ENCODE measurements around the gene NMT2. TPM values are rescaled to one million over a fixed set of nuclear protein-coding genes. Genes with fewer than 3 reads are reported as not detected.

NMT2 gene
- total RNA-seq, 1 donor from 2014 or later: 11.2 TPM

- intact Hi-C loops (cut with micrococcal nuclease): no loop called here
- H3K27me3 Mint-ChIP-seq: peaks cover 12% of the 10 kb centered on the region
- H3K36me3 Mint-ChIP-seq (ENCODE audit: low read depth): no peaks in the 10 kb centered on the region
- H3K27ac Mint-ChIP-seq: no peak overlapping the region
- no peaks in the 10 kb centered on the region for H3K4me1 Mint-ChIP-seq
- TF ChIP-seq CTCF (IDR thresholded peaks at IDR 0.05): no peak
- ATAC-seq (ENCODE audit: low read depth): no peak
- H3K4me3 Mint-ChIP-seq: no peak overlapping the region
- DNase-seq: no peak
- CTCF ChIA-PET: no interaction called here
- peaks cover 3% of the 10 kb centered on the region for H3K9me3 Mint-ChIP-seq
- POLR2A ChIA-PET: no interaction called here
Measured at GRCh38 chr10:15069230-15069629, 99.3 kb downstream of the NMT2 start.

- TF ChIP-seq CTCF (IDR thresholded peaks at IDR 0.05): no peak
- DNase-seq (no peak), ATAC-seq (ENCODE audit: low read depth) (no peak)
- Mint-ChIP-seq H3K4me3 (no peak overlapping the region), H3K27ac (no peak overlapping the region), H3K36me3 (ENCODE audit: low read depth) (no peaks in the 10 kb centered on the region), H3K4me1 (no peaks in the 10 kb centered on the region), H3K9me3 (peaks cover 3% of the 10 kb centered on the region), H3K27me3 (peaks cover 14% of the 10 kb centered on the region)
- ChIA-PET POLR2A (no interaction called here), CTCF (no interaction called here)
- intact Hi-C loops (cut with micrococcal nuclease): no loop called here
Measured at GRCh38 chr10:15068802-15069201, 99.7 kb downstream of the NMT2 start.

GRCh38 chr10:15067154-15067553, 101.3 kb downstream of the NMT2 start:
- ChIA-PET POLR2A (no interaction called here), CTCF (no interaction called here)
- intact Hi-C loops (cut with micrococcal nuclease): no loop called here
- H3K27ac Mint-ChIP-seq: no peak overlapping the region
- H3K4me3 Mint-ChIP-seq: no peak overlapping the region
- H3K27me3 Mint-ChIP-seq: peaks cover 14% of the 10 kb centered on the region
- H3K36me3 Mint-ChIP-seq (ENCODE audit: low read depth): no peaks in the 10 kb centered on the region
- no peak for TF ChIP-seq CTCF (IDR thresholded peaks at IDR 0.05)
- H3K4me1 Mint-ChIP-seq: no peaks in the 10 kb centered on the region
- DNase-seq (no peak), ATAC-seq (ENCODE audit: low read depth) (no peak)
- peaks cover 3% of the 10 kb centered on the region for H3K9me3 Mint-ChIP-seq

GRCh38 chr10:15060638-15061037, 107.9 kb downstream of the NMT2 start:
- H3K27me3 Mint-ChIP-seq: peaks cover 17% of the 10 kb centered on the region
- no peak overlapping the region for H3K4me3 Mint-ChIP-seq
- intact Hi-C loops (cut with micrococcal nuclease): no loop called here
- H3K9me3 Mint-ChIP-seq: peaks cover 13% of the 10 kb centered on the region
- no peaks in the 10 kb centered on the region for H3K4me1 Mint-ChIP-seq
- DNase-seq: no peak
- ChIA-PET POLR2A (no interaction called here), CTCF (no interaction called here)
- ATAC-seq (ENCODE audit: low read depth): no peak
- H3K27ac Mint-ChIP-seq: no peak overlapping the region
- H3K36me3 Mint-ChIP-seq (ENCODE audit: low read depth): peaks cover 4% of the 10 kb centered on the region
- TF ChIP-seq CTCF (IDR thresholded peaks at IDR 0.05): no peak

- peaks cover 14% of the 10 kb centered on the region for H3K27me3 Mint-ChIP-seq
- ATAC-seq (ENCODE audit: low read depth) (no peak), DNase-seq (no peak)
- peaks cover 10% of the 10 kb centered on the region for H3K9me3 Mint-ChIP-seq
- CTCF ChIA-PET: no interaction called here
- POLR2A ChIA-PET: no interaction called here
- no peak overlapping the region for H3K4me3 Mint-ChIP-seq
- no peak overlapping the region for H3K27ac Mint-ChIP-seq
- intact Hi-C loops (cut with micrococcal nuclease): no loop called here
- no peaks in the 10 kb centered on the region for H3K4me1 Mint-ChIP-seq
- peaks cover 4% of the 10 kb centered on the region for H3K36me3 Mint-ChIP-seq (ENCODE audit: low read depth)
- TF ChIP-seq CTCF (IDR thresholded peaks at IDR 0.05): no peak
Measured at GRCh38 chr10:15059914-15060313, 108.6 kb downstream of the NMT2 start.

All from activated B cell treated with CpG ODN at 0.5 μM for 24 hours (primary cell).